DMS53 (cell line): Measurements from ENCODE around the gene UBE2E1.
"Not testable (repeated sequence)": the region's sequence is repeated elsewhere in the genome, so short reads cannot be mapped to it uniquely, and the experiment has no call there.

Source experiments
- DNase-seq: peaks from one replicate; lab custom pipeline; 2025; lab: John Stamatoyannopoulos, UW

The UBE2E1 gene

GRCh38 chr3:23822559-23822958 lies 16.8 kb downstream of the UBE2E1 start:
- no peak for DNase-seq

- no peak for DNase-seq
Measured at GRCh38 chr3:23823620-23824019, 17.9 kb downstream of the UBE2E1 start.

- no peak for DNase-seq
Measured at GRCh38 chr3:23824699-23825444, 19.1 kb downstream of the UBE2E1 start.

- DNase-seq, result no peak
Measured at GRCh38 chr3:23825802-23826201, 20.0 kb downstream of the UBE2E1 start.

- DNase-seq, result no peak
Measured at GRCh38 chr3:23826382-23827064, 20.8 kb downstream of the UBE2E1 start.

- no peak for DNase-seq
Measured at GRCh38 chr3:23829242-23829934, 23.6 kb downstream of the UBE2E1 start.

GRCh38 chr3:23830869-23831484 lies 25.2 kb downstream of the UBE2E1 start:
- no peak for DNase-seq

GRCh38 chr3:23831517-23832394 lies 26.0 kb downstream of the UBE2E1 start:
- no peak for DNase-seq

- DNase-seq, result no peak
Measured at GRCh38 chr3:23832523-23832922, 26.8 kb downstream of the UBE2E1 start.

GRCh38 chr3:23834082-23834870 lies 28.5 kb downstream of the UBE2E1 start:
- DNase-seq, result peak; percentile 0

- no peak for DNase-seq
Measured at GRCh38 chr3:23835087-23835486, 29.3 kb downstream of the UBE2E1 start.

- DNase-seq, result no peak
Measured at GRCh38 chr3:23835802-23836201, 30.0 kb downstream of the UBE2E1 start.

GRCh38 chr3:23836536-23837230 lies 30.9 kb downstream of the UBE2E1 start:
- no peak for DNase-seq

- no peak for DNase-seq
Measured at GRCh38 chr3:23837286-23837685, 31.5 kb downstream of the UBE2E1 start.

GRCh38 chr3:23837691-23838090 lies 31.9 kb downstream of the UBE2E1 start:
- DNase-seq, result no peak

GRCh38 chr3:23840521-23840920 lies 34.8 kb downstream of the UBE2E1 start:
- peak; percentile 8 for DNase-seq

- DNase-seq, result no peak
Measured at GRCh38 chr3:23843869-23844268, 38.1 kb downstream of the UBE2E1 start.

- DNase-seq, result no peak
Measured at GRCh38 chr3:23845326-23846216, 39.8 kb downstream of the UBE2E1 start.

GRCh38 chr3:23849462-23849861 lies 43.7 kb downstream of the UBE2E1 start:
- not testable (repeated sequence) for DNase-seq
